Islet precursor cell (in vitro differentiated cells): ENCODE results near the gene NKAIN2.
"Not testable (repeated sequence)": the region's sequence is repeated elsewhere in the genome, so short reads cannot be mapped to it uniquely, and the experiment has no call there.

Source experiments
- DNase-seq: peaks from one replicate; pipeline ENCODE4 v3.0.0-alpha.2; 2018

NKAIN2 gene

DNA sequence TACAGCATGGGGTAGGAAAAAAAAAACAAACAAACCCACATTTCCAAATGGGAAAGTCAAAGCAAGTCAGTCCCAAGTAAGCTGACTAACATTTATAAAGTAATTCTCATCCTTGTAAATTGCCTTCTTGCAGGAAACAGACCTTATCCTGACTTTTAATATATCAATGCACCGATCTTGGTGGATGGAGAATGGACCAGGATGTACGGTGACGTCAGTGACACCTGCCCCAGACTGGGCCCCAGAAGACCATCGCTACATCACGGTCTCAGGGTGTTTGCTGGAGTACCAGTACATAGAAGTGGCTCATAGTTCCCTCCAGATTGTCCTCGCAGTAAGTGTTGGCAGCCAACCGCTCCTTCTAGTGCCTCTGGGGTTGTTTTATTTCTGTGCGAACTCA, 854.4 kb downstream of the NKAIN2 start:
- no peak for DNase-seq

DNA sequence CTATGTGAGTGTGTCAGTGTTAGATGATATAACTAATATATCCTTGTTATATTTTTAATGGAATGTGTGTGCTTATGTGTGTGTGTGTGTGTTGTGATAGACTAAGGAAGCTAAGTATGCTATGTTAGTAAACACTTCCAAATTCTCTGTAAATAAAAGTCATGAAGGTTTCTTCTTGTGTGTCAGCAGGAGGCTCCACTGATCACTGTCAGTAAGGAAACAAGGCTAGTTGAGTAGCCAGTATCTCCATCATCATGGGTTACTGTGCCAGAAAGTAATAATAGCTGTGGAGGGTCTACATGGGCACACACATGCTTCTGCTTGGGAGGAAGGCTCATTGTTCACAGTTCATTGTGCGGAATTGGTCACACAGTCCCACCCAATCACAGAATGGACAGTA, 855.8 kb downstream of the NKAIN2 start:
- DNase-seq, result no peak

DNA sequence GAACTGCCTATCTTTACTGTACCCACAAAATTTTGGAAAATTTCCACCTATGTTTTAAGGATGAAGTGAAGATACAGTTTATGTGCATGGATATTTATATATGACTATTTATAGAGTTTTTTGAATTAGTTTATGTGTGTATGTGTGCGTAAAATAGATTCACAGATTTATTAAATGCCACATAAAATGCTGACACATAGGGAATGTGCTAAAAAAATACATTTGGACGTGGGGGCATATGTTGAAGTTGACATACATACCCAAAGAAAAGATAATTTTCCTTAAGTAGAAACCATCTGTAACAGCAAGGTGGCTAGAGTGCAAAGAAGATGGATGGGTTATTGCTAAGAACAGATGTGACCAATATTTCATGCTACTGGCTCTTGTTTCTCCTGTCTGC, 856.5 kb downstream of the NKAIN2 start:
- no peak for DNase-seq

DNA sequence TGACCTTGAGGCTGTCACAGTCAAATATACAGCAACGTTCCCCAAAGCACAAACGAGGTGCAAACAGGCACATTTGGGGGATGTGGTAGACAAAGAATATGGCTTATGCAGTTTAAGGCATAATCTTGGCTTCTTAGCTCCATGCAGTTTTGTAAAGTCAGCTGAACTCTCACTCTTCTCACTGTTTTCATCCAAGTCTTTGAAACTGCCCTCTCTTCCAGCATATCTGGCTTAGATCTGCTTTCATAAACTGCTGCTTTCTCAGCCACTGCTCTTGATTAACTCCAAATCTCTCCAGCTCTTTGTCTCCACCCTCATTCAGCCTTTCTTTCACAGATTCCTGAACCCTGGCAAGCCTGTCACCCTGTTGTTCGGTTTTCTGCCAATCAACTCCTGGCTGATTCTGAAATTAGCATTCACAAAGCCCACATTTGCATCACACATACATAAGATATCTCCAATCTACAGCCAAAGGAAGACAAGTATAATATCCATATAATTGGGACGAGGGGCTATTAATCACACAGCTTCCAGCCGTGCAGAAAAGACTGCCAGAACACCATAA, 857.5 kb downstream of the NKAIN2 start:
- DNase-seq, result no peak

DNA sequence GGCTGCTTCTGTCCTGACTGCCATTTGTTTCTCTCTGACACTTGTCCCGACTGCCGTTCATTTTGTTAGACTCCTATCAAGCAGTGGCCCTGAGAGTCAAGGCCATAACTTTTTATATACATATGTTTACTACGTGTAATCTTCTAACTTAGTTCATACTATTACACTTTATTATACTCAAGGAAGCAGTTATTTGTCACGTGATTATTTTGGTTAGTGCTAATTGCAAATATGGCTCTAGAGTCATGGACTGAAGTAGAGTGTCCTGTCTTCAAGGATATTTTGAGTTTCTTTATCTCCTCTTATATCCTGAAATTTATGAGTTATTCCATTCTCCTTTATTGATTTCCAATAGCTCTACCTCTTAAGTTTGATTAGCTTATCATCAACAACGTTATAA, 864.4 kb downstream of the NKAIN2 start:
- DNase-seq, result no peak

DNA sequence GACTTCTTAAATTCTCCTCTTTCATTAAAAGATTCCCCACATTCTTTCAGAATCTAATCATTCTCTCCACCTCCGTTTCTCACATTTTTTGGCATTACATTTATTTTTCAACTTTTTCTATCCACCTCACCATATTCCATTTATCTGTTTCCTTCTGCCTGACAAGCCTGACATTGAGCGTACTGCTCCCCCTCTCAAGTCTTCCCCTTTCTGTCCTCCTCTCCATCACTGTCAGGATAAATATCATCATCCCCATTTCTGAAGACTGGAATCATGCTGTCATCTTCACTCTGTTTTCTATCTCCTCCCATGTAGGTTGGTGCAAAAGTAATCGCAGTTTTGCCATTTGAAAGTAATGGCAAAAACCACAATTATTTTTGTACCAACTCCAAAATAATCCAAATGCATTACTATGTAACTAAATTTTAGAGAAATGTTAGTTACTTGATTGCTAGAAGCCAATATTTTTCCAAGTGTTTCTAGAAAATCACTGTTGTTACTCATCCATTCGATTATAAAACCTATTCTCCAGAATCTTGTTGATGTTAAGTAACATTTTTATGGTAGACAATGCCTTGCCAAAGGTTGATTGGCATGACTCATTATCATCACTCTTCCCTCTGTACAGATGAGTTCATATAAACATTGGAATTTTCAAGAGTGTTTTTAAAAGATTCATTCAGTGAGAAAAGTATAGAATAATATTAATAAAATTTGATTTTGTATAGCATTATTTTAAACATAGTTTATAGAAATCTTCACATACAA, 866.2 kb downstream of the NKAIN2 start:
- no peak for DNase-seq

DNA sequence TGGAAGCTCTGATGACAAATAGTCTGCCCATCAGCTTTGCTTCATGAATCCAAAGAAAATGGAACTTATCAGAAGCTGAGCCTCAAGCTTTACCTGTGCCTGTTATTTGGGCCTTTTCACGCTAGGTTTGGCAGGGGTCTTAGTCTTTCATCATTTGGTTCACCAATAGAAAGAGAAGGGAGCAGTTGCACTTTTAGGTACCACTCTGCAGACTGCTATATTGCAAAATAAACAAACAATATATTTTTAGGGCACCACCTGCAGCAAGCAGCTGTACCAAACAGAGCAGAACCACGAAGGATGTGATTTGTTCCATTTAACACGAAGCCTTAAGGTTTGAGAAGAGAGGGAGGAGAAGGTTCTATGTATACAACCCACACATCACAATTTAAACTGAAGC, 867.1 kb downstream of the NKAIN2 start:
- DNase-seq, result no peak

DNA sequence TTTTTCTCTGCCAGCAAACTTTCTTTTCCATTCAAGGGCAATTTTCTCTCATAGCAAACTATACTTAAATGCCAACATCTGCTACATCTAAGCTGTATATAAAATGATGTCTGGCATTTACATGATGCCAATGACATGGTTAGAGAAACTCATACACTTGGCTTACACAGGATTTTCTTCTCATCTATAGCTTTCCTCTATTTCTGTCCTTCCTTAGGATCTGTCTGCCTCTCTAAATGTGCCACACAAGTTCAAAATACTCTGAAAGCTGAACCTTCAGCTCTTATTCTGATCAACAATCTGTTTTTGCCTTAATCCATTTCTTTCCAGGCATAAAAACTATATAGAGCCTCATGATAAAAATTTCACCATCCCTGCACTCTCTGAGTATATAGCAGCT, 867.7 kb downstream of the NKAIN2 start:
- no peak for DNase-seq

DNA sequence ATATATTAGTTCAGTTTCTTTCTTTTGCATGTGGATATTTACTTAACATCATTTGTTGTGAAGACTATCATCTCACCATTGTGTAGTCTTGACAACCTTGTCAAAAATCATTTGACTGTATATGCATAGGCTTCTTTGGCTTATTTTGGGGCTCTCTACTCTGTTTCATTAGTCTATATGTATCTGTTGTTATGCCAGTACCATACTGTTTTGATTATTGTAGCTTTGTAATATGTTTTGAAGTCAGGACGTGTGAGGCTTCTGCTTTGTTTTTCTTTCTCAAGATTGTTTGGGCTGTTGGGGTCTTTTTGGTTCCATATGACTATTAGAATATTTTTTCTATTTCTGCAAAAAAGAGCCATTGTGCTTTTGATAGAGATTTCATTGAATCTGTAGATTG, 870.4 kb downstream of the NKAIN2 start:
- DNase-seq, result no peak

DNA sequence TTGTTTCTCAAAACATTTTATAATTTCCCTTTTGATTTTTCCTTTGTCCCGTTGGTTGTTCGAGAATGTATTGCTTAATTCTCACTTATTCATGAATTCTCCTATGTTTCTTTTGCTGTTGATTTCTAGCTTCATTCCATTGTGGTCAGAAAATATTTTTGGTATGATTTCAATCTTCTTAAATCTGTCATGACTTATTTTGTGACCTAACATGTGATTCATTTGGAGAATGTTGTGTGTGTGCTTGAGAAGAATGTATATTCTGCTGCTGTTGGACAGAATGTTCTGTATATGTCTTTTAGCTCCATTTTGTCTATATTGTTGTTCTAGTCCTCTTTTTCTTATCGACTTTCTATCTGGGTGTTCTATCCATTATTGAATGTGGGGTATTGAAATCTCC, 872.4 kb downstream of the NKAIN2 start:
- DNase-seq, result no peak

DNA sequence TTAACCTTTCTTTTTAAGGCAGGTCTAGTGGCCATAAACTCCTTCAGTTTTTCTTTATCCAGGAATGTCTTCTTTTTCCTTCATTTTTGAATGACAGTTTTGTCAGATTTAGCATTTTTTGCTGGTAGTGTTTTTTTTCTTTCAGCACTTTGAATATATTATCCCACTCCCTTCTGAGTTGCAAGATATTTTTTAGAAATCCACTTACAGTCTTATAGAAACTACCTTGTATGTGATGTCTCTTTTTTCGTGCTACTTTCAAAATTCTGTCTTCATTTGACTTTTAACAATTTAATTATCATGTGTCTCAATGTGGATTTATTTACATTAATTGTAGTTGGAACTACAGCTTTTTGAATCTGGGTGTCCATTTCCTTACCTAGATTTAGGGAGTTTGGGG, 874.2 kb downstream of the NKAIN2 start:
- DNase-seq, result no peak

DNA sequence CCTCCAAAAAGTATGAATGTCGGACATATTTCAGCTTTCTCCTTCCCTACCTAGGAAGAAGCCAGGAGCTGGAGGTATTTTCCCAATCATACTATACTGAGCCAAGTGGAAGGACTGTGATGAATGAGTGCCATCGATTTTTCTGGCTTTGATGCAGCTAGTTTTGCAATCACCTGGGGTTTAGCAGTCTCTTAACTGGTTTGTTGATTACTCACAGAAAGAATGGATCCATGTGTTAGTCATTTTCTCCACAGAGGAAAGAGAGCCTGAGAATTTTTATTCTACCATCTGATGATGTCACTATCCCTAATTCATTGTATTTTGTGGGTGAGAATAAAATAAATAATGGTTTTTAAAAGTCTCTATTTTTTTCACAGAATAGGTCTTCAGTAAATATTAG, 875.7 kb downstream of the NKAIN2 start:
- DNase-seq, result no peak

DNA sequence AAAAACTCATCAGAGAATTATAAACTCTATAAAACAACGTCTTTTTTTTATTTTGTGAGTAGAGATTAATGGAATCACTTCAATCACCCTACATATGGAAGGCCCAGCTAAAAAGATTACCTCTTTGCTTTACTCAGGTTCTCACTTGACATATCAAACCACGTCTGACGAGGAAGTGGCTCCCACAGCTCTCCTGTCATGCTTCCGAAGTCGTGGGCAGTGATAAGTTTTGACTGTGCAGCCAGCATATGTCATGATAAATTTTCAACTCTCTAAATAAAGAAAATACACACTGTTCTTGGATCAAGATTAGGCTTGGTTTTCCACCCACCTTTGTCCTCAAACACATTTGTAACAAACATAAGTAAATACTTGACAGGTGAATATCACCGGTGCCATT, 879.1 kb downstream of the NKAIN2 start:
- DNase-seq, result no peak

DNA sequence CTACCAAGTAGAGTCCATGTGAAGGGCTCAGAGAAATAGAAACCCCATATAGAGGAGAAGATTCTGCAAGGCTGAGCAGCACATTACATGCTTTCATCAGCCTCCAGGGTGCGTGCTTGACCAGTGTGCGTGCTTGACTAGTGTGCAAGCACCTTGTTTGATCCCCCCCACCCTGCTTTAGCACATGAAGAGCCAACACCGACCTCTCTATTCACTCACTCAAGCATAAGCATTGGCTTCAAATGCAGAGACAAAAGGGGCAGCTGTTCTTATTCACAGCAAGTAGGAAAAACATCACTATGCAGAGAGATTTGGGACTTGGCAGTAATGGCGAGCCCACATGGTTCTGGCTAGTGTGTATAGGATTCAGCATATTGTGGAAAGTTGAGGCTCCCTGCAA, 879.8 kb downstream of the NKAIN2 start:
- DNase-seq, result no peak

DNA sequence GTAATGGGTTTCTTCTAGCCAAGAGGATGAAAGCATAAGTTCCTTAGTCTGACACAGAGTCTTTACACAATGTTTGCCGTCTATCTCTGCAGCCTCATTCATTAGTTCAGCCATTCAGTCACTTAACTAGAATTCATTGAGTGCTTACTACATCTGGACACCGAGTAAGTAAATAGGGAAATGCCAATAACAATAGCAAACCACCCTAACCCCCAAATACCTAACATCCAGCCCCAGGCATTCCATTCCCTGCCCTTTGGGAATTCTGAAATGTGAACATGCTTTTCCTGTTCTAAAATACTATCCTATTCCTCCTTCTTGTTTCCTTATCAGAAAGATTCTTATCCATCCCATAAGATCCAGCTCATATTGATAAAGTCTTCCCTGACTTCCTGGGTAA, 881.0 kb downstream of the NKAIN2 start:
- DNase-seq, result no peak

DNA sequence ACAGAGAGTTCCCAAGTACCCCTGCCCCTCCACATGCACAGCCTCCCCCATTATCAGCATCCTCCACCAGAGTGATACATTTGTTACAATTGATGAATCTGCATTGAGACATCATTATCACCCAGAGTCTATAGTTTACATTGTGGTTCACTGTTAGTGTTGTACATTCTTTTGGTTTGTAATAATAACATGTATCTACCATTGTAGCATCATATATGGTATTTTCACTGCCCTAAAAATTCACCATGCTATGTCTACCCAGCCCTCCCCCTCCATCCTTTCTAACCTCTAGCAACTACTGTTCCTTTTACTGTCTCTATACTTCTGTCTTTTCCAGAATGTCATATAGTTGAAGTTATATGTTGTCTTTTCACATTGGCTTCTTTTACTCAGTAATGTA, 884.7 kb downstream of the NKAIN2 start:
- DNase-seq, result no peak

DNA sequence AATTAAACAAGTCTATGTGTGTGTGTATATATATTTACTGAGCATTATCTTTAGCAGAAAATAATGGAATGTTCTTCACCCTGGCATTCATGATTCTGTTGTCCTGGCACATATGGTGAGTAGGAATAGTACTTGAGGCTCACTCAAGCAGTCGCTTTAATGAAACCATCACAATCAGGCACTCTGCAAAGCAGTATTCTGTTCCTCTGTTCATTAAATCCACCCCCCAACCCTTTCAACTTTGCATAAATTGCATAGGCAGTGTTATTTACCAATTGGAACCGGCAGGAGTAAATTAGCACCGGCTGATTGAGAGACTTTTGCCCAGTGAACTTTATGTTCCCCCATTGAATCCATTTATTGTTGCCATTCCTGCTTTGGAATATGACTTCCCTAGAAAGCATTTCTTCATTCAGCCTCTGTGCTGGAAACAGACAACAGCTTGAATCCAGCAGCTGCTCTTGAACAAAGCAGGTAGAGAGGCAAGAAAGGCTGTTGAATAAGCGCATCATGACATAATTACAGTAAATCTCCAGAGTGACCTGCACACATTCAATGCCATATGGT, 890.6 kb downstream of the NKAIN2 start:
- no peak for DNase-seq

DNA sequence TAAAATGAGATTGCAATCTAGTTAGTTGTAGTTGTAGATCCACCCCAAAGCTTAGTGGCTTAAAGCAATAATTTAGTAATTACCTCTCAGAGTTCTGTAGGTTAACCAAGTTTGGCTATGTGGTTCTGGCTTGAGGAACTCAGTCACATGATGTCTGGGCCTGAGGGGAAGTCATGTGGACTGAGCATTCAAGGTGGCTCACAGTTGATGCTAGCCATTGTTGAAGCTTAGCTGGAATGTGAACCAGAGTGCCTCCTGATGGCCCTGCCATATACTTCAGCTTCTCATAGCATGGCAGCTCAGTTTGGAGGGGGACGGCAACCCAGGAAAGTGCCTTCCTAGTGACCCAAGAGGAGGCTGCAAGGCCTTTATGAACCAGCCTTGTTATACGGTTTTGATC, 895.4 kb downstream of the NKAIN2 start:
- peak; percentile 53 for DNase-seq

DNA sequence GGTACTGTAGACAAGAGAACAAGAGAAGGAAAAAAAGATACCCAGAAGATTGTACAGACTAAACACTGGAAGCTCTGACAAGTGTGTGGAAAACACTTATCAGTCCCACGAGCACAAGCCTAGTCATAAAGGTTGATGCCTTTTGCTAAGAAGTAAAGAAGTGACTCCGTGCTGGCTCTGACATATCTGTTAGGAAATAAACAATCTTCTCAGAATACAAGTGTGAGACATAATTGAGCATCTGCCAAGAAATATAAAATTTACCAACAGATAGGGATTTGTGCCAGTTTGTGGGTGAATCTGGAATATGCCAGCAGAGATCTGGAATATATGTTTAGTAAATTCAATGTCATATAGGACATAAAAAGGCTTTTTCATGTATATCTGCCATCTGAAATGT, 899.9 kb downstream of the NKAIN2 start:
- no peak for DNase-seq

DNA sequence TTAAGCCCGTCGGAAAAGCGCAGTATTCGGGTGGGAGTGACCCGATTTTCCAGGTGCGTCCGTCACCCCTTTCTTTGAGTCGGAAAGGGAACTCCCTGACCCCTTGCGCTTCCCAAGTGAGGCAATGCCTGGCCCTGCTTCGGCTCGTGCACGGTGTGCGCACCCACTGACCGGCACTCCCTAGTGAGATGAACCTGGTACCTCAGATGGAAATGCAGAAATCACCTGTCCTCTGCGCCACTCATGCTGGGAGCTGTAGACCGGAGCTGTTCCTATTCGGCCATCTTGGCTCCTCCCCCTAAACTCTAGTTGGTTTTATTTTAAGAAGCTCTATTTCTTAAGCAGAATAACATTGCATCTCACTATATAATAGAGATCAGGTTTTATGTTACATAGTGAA, 908.9 kb downstream of the NKAIN2 start:
- DNase-seq, result not testable (repeated sequence)

DNA sequence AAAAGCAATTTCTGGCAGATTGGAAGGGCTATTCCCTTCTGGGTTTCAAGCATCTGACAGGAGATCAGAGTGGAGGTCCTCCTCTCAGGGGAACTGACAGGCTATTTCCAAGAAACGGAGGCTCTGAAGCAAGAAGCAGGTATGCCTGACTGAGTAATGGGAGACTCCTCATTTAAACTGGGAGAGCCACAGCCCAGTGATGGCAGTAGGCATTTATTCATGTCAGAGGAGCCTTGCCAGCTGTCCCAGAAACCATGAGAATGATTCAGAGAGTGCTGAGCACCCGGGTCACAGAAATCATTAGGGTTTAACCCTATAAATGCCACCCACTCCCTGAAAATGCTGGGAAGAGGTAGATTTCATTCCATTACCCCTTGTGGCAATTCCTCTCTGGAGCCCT, 911.1 kb downstream of the NKAIN2 start:
- DNase-seq, result no peak

DNA sequence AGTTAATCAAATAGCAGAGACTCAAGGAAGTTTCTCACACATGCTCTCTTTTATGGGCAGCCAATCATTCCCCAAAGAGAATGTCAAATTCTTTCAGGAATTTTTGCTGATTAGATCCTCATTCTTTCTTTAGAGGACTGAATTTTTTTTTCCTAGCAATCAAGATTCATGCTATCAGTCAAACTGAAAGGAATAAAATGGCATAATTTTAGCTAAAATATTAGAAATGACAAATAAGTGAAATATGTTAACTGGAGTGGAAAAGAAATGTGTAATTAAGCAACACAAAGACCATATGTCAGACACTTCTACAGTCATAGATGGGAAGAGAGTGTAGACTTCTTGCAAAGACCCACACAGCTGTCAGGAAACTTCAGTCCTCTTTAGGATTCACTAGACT, 916.2 kb downstream of the NKAIN2 start:
- DNase-seq, result no peak

DNA sequence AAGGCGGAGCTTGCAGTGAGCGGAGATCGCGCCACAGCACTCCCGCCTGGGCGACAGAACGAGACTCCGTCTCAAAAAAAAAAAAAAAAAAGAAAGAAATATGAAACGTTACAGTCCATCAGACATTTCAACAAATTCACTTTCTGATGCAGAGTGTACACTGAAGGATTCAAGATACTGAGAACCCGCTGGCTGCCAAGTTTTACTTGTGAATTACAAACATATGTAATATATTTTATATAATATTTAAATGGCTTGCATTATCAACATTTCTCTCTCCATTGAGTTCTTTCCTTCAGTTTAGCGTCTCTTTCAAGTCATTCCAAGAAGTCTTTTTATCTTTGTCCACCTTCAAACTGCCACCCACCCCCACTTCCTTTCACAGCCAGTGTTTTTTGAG, 917.7 kb downstream of the NKAIN2 start:
- no peak for DNase-seq

DNA sequence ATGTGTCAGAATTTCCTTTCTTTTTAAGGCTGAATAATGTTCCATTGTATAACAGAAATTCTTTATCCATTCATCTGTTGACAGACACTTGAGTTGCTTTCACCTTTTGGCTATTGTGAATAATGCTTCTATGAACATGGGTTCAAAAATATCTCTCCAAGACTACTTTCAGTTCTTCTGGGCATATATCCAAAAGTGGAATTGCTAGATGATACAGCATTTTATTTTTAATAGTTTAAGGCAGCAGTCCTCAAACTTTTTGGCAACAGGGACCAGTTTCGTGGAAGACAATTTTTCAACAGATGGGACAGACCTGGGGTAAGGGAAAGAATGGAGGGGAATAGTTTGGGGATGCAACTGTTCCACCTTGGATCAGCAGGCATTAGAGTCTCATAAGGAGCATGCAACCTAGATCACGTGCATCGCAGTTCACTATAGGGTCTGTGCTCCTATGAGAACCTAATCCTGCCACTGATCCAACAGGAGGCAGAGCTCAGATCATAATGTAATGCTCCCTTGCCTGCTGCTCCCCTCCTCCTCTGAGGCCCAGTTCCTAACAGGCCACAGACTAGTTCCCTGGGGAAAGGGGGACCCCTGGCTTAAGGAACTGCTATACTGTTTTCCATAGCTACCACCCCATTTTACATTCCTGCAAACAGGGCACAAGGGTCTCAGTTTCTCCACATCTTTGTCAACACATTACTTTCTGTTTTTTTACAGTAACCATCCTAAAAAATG, 918.6 kb downstream of the NKAIN2 start:
- no peak for DNase-seq
